HL-60 (cell line): ENCODE results near the gene ZNF664.

Source experiments
- DNase-seq, 2 experiments: peaks; one replicate each; pipeline ENCODE4 v3.0.0-alpha.2; 2010 to 2020; ENCODE audit warnings: low read depth in 1 of 2, low spot score in 1 of 2
- H3K27ac ChIP-seq: fragments of 250-450 bp; sonication (Bioruptor Pico); replicated peaks from 2 replicates; pipeline ENCODE4 v1.5.1; 2020; ENCODE audit warnings: mild to moderate bottlenecking, moderate library complexity
- H3K27me3 ChIP-seq: fragments of 250-450 bp; sonication (Bioruptor Pico); 2 replicates; pipeline ENCODE4 v1.5.1; 2021; ENCODE audit warnings: mild to moderate bottlenecking, moderate library complexity; ENCODE audit not compliant: insufficient read depth, poor library complexity, severe bottlenecking
- H3K4me3 ChIP-seq: replicated peaks from 2 replicates; pipeline ENCODE4 v1.5.1; 2011; ENCODE audit warnings: mild to moderate bottlenecking, control low read depth, low read length; ENCODE audit not compliant: insufficient read depth
- CTCF ChIP-seq: IDR thresholded peaks from one replicate; pipeline ENCODE4 v1.5.1; 2011; ENCODE audit warnings: low read length, control low read depth, inconsistent platforms; ENCODE audit not compliant: insufficient read depth
- GABPA ChIP-seq: IDR thresholded peaks from 2 replicates; pipeline ENCODE4 v1.6.1; 2012; ENCODE audit warnings: low read depth
- POLR2AphosphoS5 ChIP-seq: IDR thresholded peaks from 2 replicates; pipeline ENCODE4 v1.6.1; 2012; ENCODE audit warnings: low read depth
- REST ChIP-seq: IDR thresholded peaks from 2 replicates; pipeline ENCODE4 v1.6.1; 2012; ENCODE audit warnings: low read depth; ENCODE audit not compliant: insufficient replicate concordance
- SPI1 ChIP-seq: IDR thresholded peaks from 2 replicates; pipeline ENCODE4 v1.6.1; 2012; ENCODE audit warnings: low read depth, mild to moderate bottlenecking, borderline replicate concordance

ZNF664 gene

GRCh38 chr12:123967121-123967586, 5.9 kb upstream of the ZNF664 start:
- Histone ChIP-seq H3K27me3 (no peaks in the 10 kb centered on the region), H3K4me3 (no peak overlapping the region), H3K27ac (no peak overlapping the region)
- DNase-seq: no peak
- TF ChIP-seq POLR2AphosphoS5: no peak
- no peak for TF ChIP-seq GABPA

- no peak for TF ChIP-seq POLR2AphosphoS5
- no peak for TF ChIP-seq GABPA
- no peak for TF ChIP-seq REST
- TF ChIP-seq SPI1: no peak
- TF ChIP-seq CTCF: no peak
- no peaks in the 10 kb centered on the region for H3K27me3 ChIP-seq
- no peak for DNase-seq
- no peak overlapping the region for H3K27ac ChIP-seq
- no peak overlapping the region for H3K4me3 ChIP-seq
These were observed 1.6 kb upstream of the ZNF664 start for GRCh38 chr12:123971449-123971769.

- H3K27me3 ChIP-seq: no peaks in the 10 kb centered on the region
- no peak overlapping the region for H3K27ac ChIP-seq
- peak overlapping the region; percentile 82 for H3K4me3 ChIP-seq
- DNase-seq: no peak
- no peak for TF ChIP-seq POLR2AphosphoS5
- no peak for TF ChIP-seq GABPA
- TF ChIP-seq CTCF: no peak
- no peak for TF ChIP-seq REST
- no peak for TF ChIP-seq SPI1
These were observed 1.1 kb upstream of the ZNF664 start for GRCh38 chr12:123971770-123972456.

- no peak for TF ChIP-seq REST
- no peak for TF ChIP-seq SPI1
- TF ChIP-seq CTCF: no peak
- no peak for TF ChIP-seq GABPA
- no peak for TF ChIP-seq POLR2AphosphoS5
- no peak for DNase-seq
- Histone ChIP-seq H3K27me3 (no peaks in the 10 kb centered on the region), H3K4me3 (peak overlapping the region; percentile 82), H3K27ac (no peak overlapping the region)
These were observed 732 bp downstream of the ZNF664 start for GRCh38 chr12:123973552-123974341.
